ENCODE measurements around the gene STK39.

STK39 gene

GRCh38 chr2:168079236-168079635 lies 168.2 kb downstream of the STK39 start:
- TF ChIP-seq CTCF (IDR thresholded peaks at IDR 0.05; ENCODE audit: borderline replicate concordance, insufficient read depth, low read depth, low read length) = no peak

GRCh38 chr2:168076731-168077130 lies 170.7 kb downstream of the STK39 start:
- no peak for TF ChIP-seq CTCF (IDR thresholded peaks at IDR 0.05; ENCODE audit: borderline replicate concordance, insufficient read depth, low read depth, low read length)
- no peak overlapping the region for H3K4me3 ChIP-seq (ENCODE audit: low read depth, low read length)

More at GRCh38 chr2:168079236-168079635, 168.2 kb downstream of the STK39 start:
- no peak overlapping the region for H3K4me3 ChIP-seq (ENCODE audit: low read depth, low read length)

GRCh38 chr2:168075446-168075845 lies 171.9 kb downstream of the STK39 start:
- TF ChIP-seq CTCF (IDR thresholded peaks at IDR 0.05; ENCODE audit: borderline replicate concordance, insufficient read depth, low read depth, low read length) = no peak
- H3K4me3 ChIP-seq (ENCODE audit: low read depth, low read length) = no peak overlapping the region

- no peak overlapping the region for H3K4me3 ChIP-seq (ENCODE audit: low read depth, low read length)
- no peak for TF ChIP-seq CTCF (IDR thresholded peaks at IDR 0.05; ENCODE audit: borderline replicate concordance, insufficient read depth, low read depth, low read length)
Observed at GRCh38 chr2:168072626-168073303, 174.6 kb downstream of the STK39 start.

GRCh38 chr2:168064011-168064998 lies 183.1 kb downstream of the STK39 start:
- TF ChIP-seq CTCF (IDR thresholded peaks at IDR 0.05; ENCODE audit: borderline replicate concordance, insufficient read depth, low read depth, low read length) = no peak
- H3K4me3 ChIP-seq (ENCODE audit: low read depth, low read length) = no peak overlapping the region

- no peak for TF ChIP-seq CTCF (IDR thresholded peaks at IDR 0.05; ENCODE audit: borderline replicate concordance, insufficient read depth, low read depth, low read length)
- no peak overlapping the region for H3K4me3 ChIP-seq (ENCODE audit: low read depth, low read length)
Observed at GRCh38 chr2:168062936-168063335, 184.5 kb downstream of the STK39 start.
